A549 (cell line): ENCODE data around the gene SMAD3.

Source experiments
- BCL3 ChIP-seq: fragments of >200 bp; sonication (Bioruptor Twin); formaldehyde crosslinking; IDR thresholded peaks from 3 replicates; pipeline ENCODE4 v1.6.1; 2016
- CEBPB ChIP-seq, 2 experiments: fragments of >200 bp in 1 of 2; sonication (Bioruptor Twin) in 1 of 2; formaldehyde crosslinking in 1 of 2; IDR thresholded peaks; 2 replicates each; pipeline ENCODE4 v1.6.1; 2012 to 2016
- CTCF ChIP-seq: fragments of >200 bp; sonication (Bioruptor Twin); formaldehyde crosslinking; IDR thresholded peaks from 3 replicates; pipeline ENCODE4 v1.5.1; 2016
- JUN ChIP-seq, 2 experiments: fragments of >200 bp; sonication (Bioruptor Twin); formaldehyde crosslinking; IDR thresholded peaks; 2 replicates in 1 of 2; 3 replicates in 1 of 2; pipeline ENCODE4 v1.6.1; 2016 to 2017
- PHF8 ChIP-seq: fragments of 200-600 bp; sonication (generic); IDR thresholded peaks from 2 replicates; pipeline ENCODE4 v1.6.1; 2016; ENCODE audit warnings: low read depth, mild to moderate bottlenecking, antibody characterized with exemption, moderate library complexity, borderline replicate concordance
- RARB ChIP-seq: fragments of 250-450 bp; sonication (Bioruptor Pico); IDR thresholded peaks from 2 replicates; pipeline ENCODE4 v1.8.0; 2021; ENCODE audit warnings: mild to moderate bottlenecking, moderate library complexity
- RNF2 ChIP-seq: fragments of 200-600 bp; sonication (generic); IDR thresholded peaks from 2 replicates; pipeline ENCODE4 v1.6.1; 2016; ENCODE audit warnings: low read depth, mild to moderate bottlenecking, antibody characterized with exemption, moderate library complexity, borderline replicate concordance

GRCh38 chr15:67119238-67119846, 53.9 kb downstream of the SMAD3 start:
- TF ChIP-seq PHF8 (no peak), RNF2 (no peak), CTCF (no peak), CEBPB (IDR thresholded peaks at IDR 0.05) (peak in 1 of 2 experiments; percentile 48; a peak in 1 of 4 replicates), JUN (IDR thresholded peaks at IDR 0.05) (peak in 1 of 2 experiments; percentile 33; a peak in 1 of 5 replicates), RARB (CRISPR knock-in tag) (no peak; the same call in 1 of the 2 replicates), BCL3 (no peak)
